Adrenal gland (tissue), 12 donors: ENCODE measurements around the gene CRYBG1. TPM values are rescaled to one million over a fixed set of nuclear protein-coding genes. Genes with fewer than 3 reads are reported as not detected.

Source experiments
- DNase-seq, 7 donors: peaks; one replicate each; pipeline ENCODE4 v3.0.0-alpha.2; 2019 to 2020
- H3K27ac ChIP-seq, 5 donors: fragments of 200-600 bp; sonication (generic) in 4 of 5; 1 replicate in 3 of 5; 2 replicates in 2 of 5; pipeline versions ENCODE4 v1.5.1 to v1.8.0; 2016 to 2020; ENCODE audit warnings: mild to moderate bottlenecking in 1 of 5
- H3K27me3 ChIP-seq: fragments of 200-600 bp; 2 replicates; pipeline ENCODE4 v1.8.0; 2021
- H3K36me3 ChIP-seq, 2 donors: fragments of 200-600 bp; replicated peaks in 1 of 2; 1 replicate in 1 of 2; 2 replicates in 1 of 2; pipeline versions ENCODE4 v1.5.1 to v1.8.0; 2018 to 2022
- H3K4me1 ChIP-seq, 2 donors: fragments of 200-600 bp; replicated peaks in 1 of 2; 1 replicate in 1 of 2; 2 replicates in 1 of 2; pipeline versions ENCODE4 v1.5.1 to v1.8.0; 2018 to 2021
- H3K4me3 ChIP-seq, 4 donors: fragments of 200-600 bp; sonication (generic) in 3 of 4; one replicate each; pipeline ENCODE4 v1.5.1; 2016 to 2018
- H3K9me3 ChIP-seq, 3 donors: fragments of 200-600 bp; sonication (generic) in 1 of 3; replicated peaks in 1 of 3; 1 replicate in 2 of 3; 2 replicates in 1 of 3; pipeline versions ENCODE4 v1.5.1 to v1.8.0; 2016 to 2021
- POLR2A ChIP-seq, 2 donors: fragments of 450-650 bp; IDR thresholded peaks; one replicate each; pipeline ENCODE4 v1.6.1; 2017; ENCODE audit warnings: antibody characterized with exemption in 2 of 2, mild to moderate bottlenecking in 2 of 2, moderate library complexity in 1 of 2
- WGBS, 4 donors: extraction: QIAGEN DNeasy Blood & Tissue Kit in 2 of 4; methylation state at CpG; one replicate each; pipeline versions ENCODE4 v1.1.5 to v1.1.7; 2013 to 2017; 5-methylcytosine and 5-hydroxymethylcytosine counted together
- intact Hi-C, 2 donors: fragments of 100-400 bp; cut with DNase I; formaldehyde crosslinking; loops; one replicate each; pipeline versions ENCODE4 v1.14.1 to v1.15.0; 2022 to 2023
- polyA plus RNA-seq, 3 donors: library from polyadenylated mRNA; stranded (reverse); fragments of 200-250 nt in 2 of 3; fragments of 350-450 nt in 1 of 3; fragmentation: Illumina TruSeq in 1 of 3; extraction: RNeasy Lipid Tissue Mini Kit (QIAGEN cat#74804) in 1 of 3; gene quantifications; one replicate each; pipeline ENCODE4 v1.2.3, GENCODE V29; 2013 to 2014
- total RNA-seq, 9 donors: library from RNA; depleted of rRNA in 4 of 9; stranded (reverse); fragments of >200 nt in 4 of 9; fragments of 120-200 nt in 1 of 9; fragmentation: NEBNext Ultra II Directional in 1 of 9; extraction: Animal tissue kit (Norgen Biotek cat#: 25700) in 1 of 9; gene quantifications; one replicate each; pipeline versions ENCODE4 v1.1.0 to v1.2.4, GENCODE V29; 2013 to 2023
- TF ChIP-seq, protein P1 (sequence below), 6 experiments: fragments of 450-650 bp in 4 of 6; fragments of 200-600 bp in 2 of 6; sonication (generic) in 1 of 6; IDR thresholded peaks; 1 replicate in 5 of 6; 2 replicates in 1 of 6; pipeline versions ENCODE4 v1.5.1 to v1.8.0; 2016 to 2021; ENCODE audit warnings: antibody characterized with exemption in 6 of 6, mild to moderate bottlenecking in 2 of 6, moderate library complexity in 1 of 6
- donor health status: healthy with polysubstance abuse.
- donor health status: Bipolar disorder and iron deficiency.
- donor health status: DM: yes; HTN: yes; CAD: no.
- donor health status: DM: no; HTN: no; CAD: no.
- donor health status: DM: no; HTN: no; CAD: no.
- donor health status: DM: yes; HTN: yes; CAD: no.

CRYBG1 gene
- total and polyA plus RNA-seq, 12 donors: 0.83 to 5.1 (median 2.2) TPM

DNA sequence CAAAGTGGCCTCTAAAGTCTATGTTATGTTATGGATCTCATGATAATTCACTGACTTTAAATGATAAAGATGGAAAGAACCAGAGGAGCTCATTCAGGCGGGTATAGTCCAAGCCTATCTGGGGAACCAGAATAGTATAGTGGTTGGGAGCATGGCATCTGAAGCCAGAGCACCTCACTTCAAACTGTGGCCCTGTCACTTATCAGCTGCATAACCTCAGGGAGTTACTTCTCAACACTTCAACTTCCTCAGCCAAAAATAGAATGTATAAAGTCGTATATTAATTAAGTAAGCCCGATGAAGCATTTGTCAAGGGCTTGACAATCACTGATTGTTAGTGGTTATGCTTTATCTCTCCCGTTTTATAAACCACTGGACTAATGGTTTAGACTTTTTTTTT is 156.1 kb downstream of the CRYBG1 start:
- no peaks in the 10 kb centered on the region for H3K27me3 ChIP-seq
- no peaks in the 10 kb centered on the region for H3K9me3 ChIP-seq
- H3K4me3 ChIP-seq: no peak overlapping the region
- DNase-seq: no peak
- TF ChIP-seq POLR2A (IDR thresholded peaks at IDR 0.05): no peak
- TF ChIP-seq, protein P1, sequence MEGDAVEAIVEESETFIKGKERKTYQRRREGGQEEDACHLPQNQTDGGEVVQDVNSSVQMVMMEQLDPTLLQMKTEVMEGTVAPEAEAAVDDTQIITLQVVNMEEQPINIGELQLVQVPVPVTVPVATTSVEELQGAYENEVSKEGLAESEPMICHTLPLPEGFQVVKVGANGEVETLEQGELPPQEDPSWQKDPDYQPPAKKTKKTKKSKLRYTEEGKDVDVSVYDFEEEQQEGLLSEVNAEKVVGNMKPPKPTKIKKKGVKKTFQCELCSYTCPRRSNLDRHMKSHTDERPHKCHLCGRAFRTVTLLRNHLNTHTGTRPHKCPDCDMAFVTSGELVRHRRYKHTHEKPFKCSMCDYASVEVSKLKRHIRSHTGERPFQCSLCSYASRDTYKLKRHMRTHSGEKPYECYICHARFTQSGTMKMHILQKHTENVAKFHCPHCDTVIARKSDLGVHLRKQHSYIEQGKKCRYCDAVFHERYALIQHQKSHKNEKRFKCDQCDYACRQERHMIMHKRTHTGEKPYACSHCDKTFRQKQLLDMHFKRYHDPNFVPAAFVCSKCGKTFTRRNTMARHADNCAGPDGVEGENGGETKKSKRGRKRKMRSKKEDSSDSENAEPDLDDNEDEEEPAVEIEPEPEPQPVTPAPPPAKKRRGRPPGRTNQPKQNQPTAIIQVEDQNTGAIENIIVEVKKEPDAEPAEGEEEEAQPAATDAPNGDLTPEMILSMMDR (IDR thresholded peaks at IDR 0.05): no peak
- no peaks in the 10 kb centered on the region for H3K36me3 ChIP-seq
- intact Hi-C loops: no loop called here
- H3K27ac ChIP-seq: no peak overlapping the region
- H3K4me1 ChIP-seq: peaks cover 4 to 7% of the 10 kb centered on the region in 2 donors
- WGBS, 4 donors: 54 to 74% (median 61%) methylated on average over 4 of the region's 4 CpGs

DNA sequence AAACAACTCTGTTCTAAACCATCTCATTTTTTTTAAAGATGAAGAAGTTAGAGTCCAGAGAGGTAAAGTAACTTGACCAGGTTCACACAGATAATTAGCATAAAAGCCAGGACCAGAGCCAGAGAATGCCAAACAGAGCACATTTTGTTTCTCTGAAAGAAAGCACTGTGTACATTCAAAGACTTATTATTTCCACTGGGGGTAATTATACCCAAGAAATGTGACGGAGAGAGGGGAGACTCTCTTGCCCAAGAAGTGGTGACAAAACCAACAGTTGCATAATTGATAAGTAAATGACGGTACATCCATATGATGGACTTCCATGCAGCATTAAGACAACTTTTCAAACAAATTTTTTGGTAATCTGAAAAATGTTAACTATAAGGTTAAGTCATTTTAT is 157.2 kb downstream of the CRYBG1 start:
- Histone ChIP-seq H3K27me3 (no peaks in the 10 kb centered on the region), H3K9me3 (no peaks in the 10 kb centered on the region), H3K4me1 (no peaks in the 10 kb centered on the region), H3K36me3 (no peaks in the 10 kb centered on the region), H3K27ac (no peak overlapping the region), H3K4me3 (no peak overlapping the region)
- intact Hi-C loops: no loop called here
- TF ChIP-seq, protein P1 (IDR thresholded peaks at IDR 0.05): no peak
- TF ChIP-seq POLR2A (IDR thresholded peaks at IDR 0.05): no peak
- 58 to 82% (median 72%) methylated on average over 2 of the region's 2 CpGs for WGBS, 4 donors
- no peak for DNase-seq

DNA sequence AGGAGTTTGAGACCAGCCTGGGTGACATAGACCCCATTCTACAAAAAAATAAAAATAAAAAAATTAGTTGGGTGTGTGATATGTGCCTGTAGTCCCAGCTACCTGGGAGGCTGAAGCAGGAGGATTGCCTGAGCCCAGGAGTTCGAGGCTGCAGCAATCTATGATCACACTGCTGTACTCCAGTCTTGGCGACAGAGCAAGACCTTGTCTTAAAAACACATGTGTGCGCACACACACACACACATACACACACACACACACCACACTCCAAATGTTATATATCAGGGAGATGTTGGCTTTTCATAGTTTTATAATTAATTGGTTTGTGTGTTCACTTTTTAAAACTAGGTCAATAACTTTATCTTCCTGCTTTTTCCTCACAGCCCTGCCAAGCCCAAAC is 158.2 kb downstream of the CRYBG1 start:
- no peak overlapping the region for H3K4me3 ChIP-seq
- H3K36me3 ChIP-seq: no peaks in the 10 kb centered on the region
- H3K27ac ChIP-seq: no peak overlapping the region
- no peak for DNase-seq
- no peaks in the 10 kb centered on the region for H3K9me3 ChIP-seq
- no peaks in the 10 kb centered on the region for H3K27me3 ChIP-seq
- TF ChIP-seq, protein P1 (IDR thresholded peaks at IDR 0.05): no peak
- TF ChIP-seq POLR2A (IDR thresholded peaks at IDR 0.05): no peak
- intact Hi-C loops: no loop called here
- 80 to 87% (median 82%) methylated on average over 3 of the region's 3 CpGs for WGBS, 4 donors
- H3K4me1 ChIP-seq: no peaks in the 10 kb centered on the region

DNA sequence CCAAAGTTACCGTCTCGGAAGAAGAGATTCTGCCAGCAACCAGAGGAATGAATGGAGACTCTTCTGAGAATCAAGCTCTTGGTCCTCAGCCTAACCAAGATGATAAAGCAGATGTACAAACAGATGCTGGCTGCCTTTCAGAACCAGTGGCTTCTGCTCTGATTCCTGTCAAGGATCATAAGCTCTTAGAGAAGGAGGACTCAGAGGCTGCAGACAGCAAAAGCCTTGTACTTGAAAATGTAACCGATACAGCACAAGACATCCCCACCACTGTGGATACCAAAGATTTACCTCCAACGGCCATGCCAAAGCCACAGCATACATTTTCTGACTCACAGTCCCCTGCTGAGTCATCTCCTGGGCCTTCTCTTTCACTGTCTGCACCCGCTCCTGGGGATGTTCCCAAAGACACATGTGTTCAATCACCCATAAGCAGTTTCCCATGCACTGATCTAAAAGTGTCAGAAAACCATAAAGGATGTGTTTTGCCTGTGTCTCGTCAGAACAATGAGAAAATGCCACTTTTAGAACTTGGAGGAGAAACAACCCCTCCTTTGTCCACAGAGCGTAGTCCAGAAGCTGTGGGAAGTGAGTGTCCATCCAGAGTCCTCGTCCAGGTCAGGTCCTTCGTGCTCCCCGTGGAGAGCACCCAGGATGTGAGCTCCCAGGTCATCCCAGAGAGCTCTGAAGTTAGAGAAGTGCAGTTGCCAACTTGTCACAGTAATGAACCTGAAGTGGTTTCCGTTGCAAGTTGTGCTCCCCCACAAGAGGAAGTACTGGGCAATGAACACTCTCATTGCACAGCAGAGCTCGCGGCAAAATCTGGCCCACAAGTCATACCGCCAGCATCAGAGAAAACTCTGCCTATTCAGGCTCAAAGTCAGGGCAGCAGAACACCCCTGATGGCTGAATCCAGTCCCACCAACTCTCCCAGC is 159.2 kb downstream of the CRYBG1 start:
- H3K9me3 ChIP-seq: no peaks in the 10 kb centered on the region
- no peaks in the 10 kb centered on the region for H3K36me3 ChIP-seq
- H3K4me3 ChIP-seq: no peak overlapping the region
- H3K27me3 ChIP-seq: no peaks in the 10 kb centered on the region
- 58 to 75% (median 69%) methylated on average over 10 to 14 of the region's 14 CpGs for WGBS, 4 donors
- TF ChIP-seq, protein P1 (IDR thresholded peaks at IDR 0.05): no peak
- TF ChIP-seq POLR2A (IDR thresholded peaks at IDR 0.05): no peak
- intact Hi-C loops: no loop called here
- H3K27ac ChIP-seq: peak overlapping the region in 2 of 5 donors; percentile 5 to 57
- peak in 5 of 7 donors; percentile 21 to 67 (median 36) for DNase-seq
- H3K4me1 ChIP-seq: no peaks in the 10 kb centered on the region
